SK-MEL-5 (cell line): Measurements from ENCODE around the gene ZFYVE28. TPM values are rescaled to one million over a fixed set of nuclear protein-coding genes. Genes with fewer than 3 reads are reported as not detected.

ENCODE experiments used
- DNase-seq: peaks from one replicate; pipeline ENCODE4 v3.0.0-alpha.2; 2016; ENCODE audit warnings: low read depth, low spot score
- in situ Hi-C: cut with HindIII; loops from 2 replicates; pipeline ENCODE4 v1.10.0; 2016; ENCODE audit warnings: low sequenced_read_pairs, high pct_unique_total_duplicates, low pct_unique_long_range_greater_than_20kb
- total RNA-seq: library from RNA; depleted of rRNA; stranded (reverse); fragments of >200 nt; shearing (Covaris generic); gene quantifications from 2 replicates; pipeline ENCODE4 v1.2.3, GENCODE V29; 2014

The ZFYVE28 gene
- total RNA-seq, 1 experiment from 2014 or later = 3.1 TPM

DNA sequence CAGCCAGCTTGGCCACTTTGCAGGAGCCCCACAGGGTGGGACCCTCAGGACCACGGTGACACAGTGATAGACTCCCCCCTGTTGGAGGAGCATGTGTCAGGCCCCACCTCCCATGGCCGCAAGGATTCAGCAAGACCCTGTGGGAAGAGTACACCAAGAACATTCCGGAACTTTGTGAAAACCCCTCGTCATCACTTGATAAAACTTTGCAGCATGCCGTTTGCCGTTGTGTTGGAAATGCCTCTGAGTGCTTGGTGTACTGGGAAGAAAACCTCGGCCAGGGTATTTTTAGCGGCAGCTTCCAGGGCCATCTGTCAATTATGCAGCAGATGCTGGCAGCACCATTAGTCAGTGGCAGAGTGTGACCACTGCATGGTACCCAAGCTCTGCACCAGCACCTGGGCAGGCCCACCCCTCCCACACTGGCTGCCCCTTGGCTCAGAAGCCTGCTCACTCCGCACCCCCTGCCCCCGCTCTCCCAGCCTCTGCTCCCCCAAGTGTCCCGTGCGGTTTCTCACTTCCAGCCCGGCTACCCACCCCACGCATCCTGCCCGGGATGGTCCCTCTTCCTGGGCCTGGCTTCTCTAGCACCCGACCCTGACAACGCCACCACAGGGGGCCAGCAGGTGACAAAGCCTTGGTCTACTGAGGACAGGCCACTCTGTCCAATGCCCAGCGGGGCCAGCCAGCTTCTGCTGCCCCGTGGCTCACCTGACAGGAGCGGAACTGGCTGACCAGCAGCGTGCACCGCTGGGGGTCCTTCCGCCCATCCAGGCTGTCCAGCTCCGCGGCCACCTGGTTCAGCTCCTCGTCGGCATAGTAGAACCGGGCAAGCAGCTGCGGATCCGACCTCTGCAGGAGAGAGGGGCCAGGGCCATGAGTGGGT lies 65.0 kb downstream of the ZFYVE28 start:
- in situ Hi-C loops = no loop called here
- DNase-seq = no peak

DNA sequence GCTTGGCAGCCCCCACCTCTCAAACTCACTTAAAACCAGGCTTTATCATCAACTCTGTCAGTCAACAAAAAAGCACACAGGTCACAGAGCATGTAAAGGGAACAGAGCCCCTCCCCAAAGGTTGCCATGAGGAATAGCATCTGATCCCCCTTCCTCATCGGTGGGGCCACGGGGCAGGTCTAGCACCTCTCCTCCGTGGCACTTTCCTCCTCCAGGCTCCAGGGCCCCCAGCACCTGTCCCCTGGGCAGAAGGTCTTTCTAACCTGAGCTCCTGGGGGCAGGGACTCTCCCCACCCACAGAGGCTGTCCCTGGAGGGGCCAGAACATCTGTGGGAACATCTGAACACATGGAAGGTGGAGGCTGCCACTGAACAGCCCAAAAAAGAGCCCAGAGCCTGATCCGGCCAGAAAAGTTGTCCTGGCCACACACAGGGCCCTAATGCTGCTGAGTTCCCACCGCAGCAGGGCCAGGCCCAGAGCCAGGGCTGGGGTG lies 65.7 kb downstream of the ZFYVE28 start:
- DNase-seq = no peak
- in situ Hi-C loops = no loop called here

DNA sequence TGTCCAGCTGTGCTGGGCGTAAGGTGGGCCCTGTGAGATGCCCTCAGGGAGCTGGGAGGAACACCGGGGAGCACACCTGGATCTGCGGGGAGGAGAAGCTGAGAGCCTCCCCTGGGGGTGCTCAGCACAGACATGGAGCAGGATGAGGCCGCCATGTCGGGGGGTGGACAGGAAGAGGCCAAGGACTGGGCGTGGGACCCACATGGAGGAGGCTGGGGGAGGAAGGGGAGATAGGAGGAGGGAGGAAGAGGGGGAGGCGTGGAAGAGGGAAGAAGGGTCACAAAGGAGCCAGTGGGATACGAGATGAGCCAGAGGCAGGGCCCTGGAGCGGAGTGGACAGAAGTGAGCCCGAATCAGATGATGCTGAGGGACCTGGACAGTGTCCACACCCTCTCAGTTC lies 66.3 kb downstream of the ZFYVE28 start:
- in situ Hi-C loops = no loop called here
- DNase-seq = no peak

DNA sequence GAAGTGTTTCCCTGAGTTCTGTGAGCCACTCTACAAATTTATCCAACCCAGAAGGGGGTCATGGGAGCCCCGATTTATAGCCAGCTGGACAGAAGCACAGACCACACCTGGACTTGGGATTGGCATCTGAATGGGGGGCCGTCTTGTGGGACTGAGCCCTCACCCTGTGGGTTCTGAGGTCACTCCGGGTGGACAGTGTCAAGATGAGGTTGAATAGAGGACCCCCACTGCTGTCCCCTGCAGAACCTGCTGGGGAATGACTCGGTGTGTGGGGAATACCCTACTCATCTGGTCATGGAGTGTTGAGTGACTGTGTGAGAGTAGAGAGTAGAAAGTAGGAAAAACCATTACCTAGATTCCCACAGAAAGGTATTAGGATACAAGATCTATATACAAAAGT lies 67.5 kb downstream of the ZFYVE28 start:
- in situ Hi-C loops = no loop called here
- no peak for DNase-seq

DNA sequence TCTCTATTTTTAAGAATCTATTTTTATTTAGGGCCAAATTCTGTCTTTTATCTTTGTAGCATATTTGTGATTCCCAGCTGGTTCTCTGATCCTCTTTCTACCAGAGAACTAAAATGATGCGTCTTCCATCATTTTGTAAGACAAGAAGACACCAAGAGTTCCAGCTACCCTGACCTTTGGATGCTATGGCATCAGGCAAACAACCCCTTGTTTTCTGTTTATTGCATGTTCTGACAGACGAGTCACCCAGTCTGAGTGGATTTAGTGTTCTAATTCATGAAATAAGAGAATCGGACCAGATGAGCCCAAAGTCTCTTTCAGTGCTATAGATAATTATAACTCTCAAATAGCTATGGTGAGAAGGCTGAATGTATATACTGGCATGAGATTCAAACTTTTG lies 69.7 kb downstream of the ZFYVE28 start:
- in situ Hi-C loops = no loop called here
- no peak for DNase-seq

DNA sequence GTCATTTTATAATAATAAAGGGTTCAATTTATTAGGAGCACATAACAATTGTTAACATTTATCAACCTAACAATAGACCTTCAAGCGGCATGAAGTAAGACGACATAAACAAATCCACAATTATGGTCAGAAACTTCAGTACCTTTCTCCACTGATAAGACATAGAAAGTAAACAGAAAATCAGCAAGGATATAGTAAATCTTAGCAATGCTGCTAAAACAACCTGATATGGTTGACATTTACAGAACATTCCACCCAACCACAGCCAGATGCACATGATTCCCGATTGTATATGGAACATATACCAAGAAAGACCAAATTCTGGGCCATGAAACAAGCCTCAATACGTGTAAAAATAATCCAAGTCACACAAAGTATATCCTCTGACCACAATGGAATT lies 71.3 kb downstream of the ZFYVE28 start:
- DNase-seq = peak; percentile 35
- in situ Hi-C loops = no loop called here

DNA sequence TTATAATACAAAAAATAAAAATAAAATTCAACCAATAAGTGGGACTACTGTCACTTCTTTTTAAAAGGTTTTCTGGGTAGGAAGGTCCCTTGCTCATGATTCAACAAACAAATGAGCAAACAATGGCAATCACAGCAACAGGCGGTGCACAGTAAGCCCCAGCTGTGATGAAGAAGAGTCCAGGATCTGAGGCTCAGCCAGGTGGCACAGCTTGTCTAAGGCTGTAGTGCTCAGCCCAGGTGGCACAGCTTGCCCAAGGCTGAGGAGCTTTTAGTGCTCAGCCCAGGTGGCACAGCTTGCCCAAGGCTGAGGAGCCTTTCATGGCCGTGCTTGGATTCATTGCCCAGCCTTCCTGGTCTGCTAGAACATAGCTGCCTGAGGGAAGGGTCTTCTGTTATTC lies 75.0 kb downstream of the ZFYVE28 start:
- in situ Hi-C loops = no loop called here
- DNase-seq = no peak

DNA sequence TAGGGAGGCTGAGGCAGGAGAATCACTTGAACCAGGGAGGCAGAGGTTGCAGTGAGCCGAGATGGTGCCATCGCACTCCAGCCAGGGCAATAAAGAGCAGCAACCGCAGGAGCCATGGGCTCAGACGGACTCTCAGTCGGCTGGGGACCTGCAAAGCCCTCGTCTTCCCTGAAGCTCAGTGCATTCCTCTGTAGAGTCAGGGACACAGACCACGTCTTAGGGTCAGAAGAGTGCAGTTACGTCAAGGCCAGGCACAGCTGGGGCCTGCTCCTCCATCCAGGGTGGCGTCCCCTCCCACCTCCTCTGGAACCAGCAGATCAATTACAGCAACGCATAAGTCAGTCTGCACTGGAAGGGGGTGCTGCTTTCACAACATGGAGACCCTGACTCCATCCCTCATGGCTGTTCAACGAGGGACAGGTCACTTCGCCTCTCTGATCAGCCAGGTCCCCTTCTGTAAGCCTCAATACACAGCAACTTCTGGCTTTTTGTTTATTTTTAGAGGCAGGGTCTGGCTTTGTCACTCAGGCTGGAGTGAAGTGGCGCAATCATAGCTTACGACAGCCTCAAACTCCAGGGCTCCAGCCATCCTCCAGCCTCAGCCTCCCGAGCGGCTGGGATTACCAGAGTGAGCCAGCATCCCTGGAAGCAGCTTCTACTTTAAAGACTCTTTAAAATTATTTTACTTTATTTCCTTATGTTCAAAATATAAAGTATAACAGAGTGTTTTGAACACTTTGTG lies 76.4 kb downstream of the ZFYVE28 start:
- DNase-seq = no peak
- in situ Hi-C loops = no loop called here

DNA sequence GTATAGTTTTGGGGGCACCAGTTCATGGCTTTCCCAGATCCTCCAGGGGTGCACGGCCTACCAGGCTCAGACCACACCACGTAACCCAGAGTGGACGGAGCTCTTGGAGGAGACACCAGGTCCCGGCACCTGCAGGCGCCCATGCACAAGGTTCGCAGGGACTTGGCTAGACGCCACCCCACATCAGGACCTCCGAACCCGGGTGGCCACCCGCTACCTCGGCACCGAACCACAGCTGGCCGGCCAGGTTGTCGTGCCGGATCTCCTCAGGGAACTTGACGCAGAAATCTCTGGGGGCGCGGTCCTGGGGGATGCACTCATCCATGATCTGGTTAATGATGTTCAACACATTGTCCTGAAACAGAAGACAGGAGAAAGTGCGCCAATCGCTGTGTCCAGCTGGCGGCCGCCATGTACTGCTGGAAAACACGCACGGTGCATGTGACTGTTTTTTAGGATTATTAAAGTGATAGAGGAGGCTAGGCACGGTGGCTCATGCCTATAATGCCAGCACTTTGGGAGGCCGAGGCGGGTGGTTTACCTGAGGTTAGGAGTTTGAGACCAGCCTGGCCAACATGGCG lies 77.1 kb downstream of the ZFYVE28 start:
- no peak for DNase-seq
- in situ Hi-C loops = no loop called here

DNA sequence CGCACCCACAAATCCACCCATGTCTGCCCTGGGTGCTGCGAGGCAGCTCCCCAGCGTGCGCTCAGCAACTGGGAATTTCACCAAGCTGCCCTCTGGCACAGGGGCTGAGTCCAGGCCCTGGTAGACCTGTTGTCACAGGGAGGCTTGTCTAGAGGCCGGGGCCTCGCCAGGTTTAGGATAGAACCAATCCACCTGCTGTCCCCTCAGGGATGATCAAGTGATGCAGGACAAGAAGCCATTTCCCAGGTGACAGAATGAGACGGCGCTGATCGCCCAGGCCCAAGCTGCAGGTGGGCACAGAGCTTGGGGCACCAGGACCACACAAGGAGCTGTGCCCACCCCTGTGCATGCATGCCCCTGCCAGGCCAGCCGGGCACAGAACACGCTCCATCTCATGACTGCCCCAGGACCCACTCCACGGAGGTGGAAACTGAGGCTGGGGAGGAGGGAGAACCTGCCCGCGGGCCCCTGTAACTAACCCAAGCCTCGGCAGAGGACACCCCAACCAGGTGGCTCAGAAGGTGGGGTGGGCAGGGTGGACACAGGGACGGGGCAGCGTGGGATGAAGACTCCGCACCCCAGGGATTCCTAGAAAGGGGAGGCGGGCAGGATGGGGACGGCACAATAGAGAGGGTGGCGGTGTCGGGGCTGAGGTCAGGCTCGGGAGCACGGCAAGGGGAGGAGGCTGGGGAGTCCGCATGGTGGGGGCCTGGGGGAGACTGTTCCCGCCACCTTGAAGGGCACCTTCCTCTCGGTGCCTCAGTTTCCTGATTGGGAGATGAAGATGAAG lies 78.0 kb downstream of the ZFYVE28 start:
- in situ Hi-C loops = no loop called here
- no peak for DNase-seq

DNA sequence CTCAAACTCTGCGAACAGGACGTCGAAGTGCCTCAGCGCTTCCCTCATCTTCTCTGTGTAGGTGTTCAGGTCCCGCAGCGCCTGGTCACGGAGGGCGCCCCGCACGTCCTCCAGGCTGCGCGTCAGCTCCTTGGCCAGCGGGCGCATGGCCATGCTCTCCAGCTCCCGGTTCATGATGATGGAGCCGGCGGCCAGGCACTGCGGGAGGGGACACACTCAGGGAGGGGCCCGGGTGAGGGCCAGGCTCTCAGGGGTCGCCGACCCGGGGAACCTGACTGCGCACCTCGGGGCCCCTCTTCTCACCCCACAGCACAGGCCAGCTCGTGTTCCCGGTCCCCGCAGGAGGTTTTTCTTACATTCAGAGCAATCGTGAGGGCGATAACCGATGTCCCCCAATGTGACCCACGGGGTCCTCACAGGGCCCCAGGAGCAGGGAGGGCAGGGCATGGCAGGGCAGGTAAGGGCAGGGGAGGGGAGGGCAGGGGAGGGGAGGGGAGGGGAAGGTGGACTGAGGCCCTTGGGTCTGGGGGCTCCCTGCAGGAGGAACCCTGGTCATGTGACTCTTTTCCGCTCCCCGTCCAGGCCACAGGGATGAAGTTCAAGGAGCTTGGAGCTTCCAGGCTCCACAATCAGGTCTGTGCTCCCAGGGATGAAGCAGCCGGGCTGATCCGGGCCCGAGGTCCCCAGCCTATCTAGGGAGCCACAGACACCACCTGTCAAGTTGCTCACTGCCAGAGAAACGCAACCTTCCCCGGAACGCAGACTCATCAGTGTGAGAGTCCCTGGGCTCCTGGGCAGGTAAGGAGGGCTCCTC lies 78.8 kb downstream of the ZFYVE28 start:
- no peak for DNase-seq
- in situ Hi-C loops = no loop called here

DNA sequence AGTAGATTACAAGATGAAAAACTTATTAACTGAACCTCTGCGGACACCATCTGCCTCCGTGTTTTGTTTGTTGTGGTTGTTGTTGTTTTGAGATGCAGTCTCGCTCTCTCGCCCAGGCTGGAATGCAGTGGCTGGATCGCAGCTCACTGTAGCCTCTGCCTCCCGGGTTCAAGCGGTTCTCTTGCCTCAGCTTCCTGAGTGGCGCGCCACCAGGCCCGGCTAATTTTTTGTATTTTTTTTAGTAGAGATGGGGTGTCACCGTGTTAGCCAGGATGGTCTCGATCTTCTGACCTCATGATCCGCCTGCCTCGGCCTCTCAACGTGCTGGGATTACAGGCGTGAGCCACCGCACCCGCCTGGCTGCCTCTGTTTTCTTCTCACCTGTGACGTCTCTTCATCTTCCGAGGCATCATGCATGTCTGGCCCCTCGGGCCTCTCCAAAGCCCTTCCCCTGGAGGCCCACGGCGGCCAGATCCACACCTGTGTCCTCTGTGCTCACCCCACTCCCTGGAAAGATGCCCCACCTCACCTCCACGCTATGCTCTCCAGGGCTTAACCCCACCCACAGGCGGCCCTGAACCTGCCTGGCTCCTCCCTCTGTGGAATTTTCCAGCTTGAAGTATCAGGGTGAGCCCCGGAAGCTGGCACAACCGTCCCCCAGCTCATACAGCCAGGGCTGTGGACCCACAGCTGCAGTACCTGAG lies 79.5 kb downstream of the ZFYVE28 start:
- in situ Hi-C loops = no loop called here
- no peak for DNase-seq

DNA sequence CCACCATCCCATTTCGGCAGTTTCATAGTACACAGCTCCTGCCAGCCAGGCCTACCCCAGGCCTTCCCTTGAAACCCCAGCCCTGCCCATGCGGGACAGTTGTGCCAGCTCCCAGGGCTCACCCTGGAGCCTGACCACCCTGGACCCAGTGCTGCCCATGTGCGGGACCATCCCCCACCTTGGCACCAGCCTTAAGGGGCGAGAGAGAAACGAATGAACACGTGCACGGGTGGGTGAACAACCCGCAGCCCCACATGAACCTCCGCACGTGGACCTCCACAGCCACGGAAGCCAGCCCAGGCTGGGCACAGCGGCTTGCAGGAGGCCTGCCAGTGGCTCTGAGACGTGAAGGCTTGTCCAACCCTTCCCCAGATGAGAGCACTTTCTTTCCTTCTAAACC lies 80.5 kb downstream of the ZFYVE28 start:
- no peak for DNase-seq

DNA sequence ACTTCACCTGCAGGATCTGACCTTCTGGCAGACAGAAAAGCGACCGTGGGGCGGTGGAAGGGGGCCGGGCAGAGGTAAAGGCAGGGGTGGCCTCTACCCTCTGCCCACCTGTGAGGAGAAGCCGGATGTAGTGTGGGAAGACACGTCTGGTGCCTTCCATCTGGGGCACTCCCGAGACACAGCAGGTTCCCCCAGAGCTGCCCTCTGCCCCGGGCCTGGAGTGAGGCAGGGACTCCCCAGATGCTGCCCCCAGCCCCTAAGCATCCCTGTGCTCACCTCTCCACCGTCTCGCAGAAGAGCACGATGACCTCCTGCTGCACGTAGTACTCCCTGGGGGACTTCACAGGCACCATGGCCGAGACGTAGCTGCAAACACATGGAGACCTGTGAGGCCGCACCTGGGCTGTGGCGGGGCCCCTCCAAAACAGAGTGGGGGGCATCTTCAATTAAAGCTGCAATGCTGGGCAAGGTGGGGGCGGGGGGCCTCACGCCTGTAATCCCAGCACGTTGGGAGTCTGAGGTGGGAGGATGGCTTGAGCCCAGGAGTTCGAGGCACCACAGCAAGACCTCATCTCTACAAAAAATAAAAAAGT lies 81.2 kb downstream of the ZFYVE28 start:
- in situ Hi-C loops = no loop called here
- no peak for DNase-seq

More for the DNA sequence above, 80.5 kb downstream of the ZFYVE28 start:
- in situ Hi-C loops = no loop called here

DNA sequence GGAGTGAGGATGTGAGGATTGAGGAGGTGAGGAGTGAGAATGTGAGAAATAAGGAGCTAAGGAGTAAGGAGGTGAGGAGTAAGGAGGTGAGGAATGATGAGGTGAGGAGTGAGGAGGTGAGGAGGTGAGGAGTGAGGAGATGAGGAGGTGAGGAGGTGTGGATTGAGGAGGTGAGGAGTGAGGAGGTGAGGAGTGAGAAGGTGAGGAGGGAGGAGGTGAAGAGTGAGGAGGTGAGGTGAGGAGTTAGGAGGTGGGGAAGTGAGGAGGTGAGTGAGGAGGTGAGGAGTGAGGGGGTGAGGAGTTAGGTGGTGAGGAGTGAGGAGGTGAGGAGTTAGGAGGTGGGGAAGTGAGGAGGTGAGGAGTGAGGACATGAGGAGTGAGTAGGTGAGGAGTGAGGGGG lies 81.8 kb downstream of the ZFYVE28 start:
- DNase-seq = no peak
- in situ Hi-C loops = no loop called here

DNA sequence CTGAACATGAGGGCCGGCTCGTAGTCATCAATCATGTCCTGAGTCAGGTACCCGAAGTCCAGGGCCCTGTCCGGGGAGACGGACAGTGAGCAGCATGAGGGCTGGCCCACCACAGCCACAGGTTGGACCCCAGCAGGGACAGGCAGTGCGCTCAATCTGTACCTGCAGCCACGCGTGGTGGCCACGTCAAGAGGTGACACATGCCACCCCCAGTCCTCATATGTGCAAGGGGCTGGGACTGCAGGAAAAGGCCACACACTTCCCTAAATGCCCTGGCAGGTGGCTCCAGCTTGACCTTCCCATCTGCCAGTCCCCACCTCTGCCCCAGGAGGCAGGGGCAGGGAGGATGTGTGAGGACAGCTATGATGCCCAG lies 82.7 kb downstream of the ZFYVE28 start:
- in situ Hi-C loops = no loop called here
- no peak for DNase-seq
